Measurements from ENCODE around the gene MPC1L. TPM values are rescaled to one million over a fixed set of nuclear protein-coding genes. Genes with fewer than 3 reads are reported as not detected.

MPC1L gene
- total and polyA plus RNA-seq, 4 donors, result not detected

- peak; percentile 40 for DNase-seq (ENCODE audit: low spot score)
- WGBS, result 2% methylated on average over 33 of the region's 33 CpGs
- H3K27ac ChIP-seq (ENCODE audit: low read depth in 1 of 2, low read length in 2 of 2), result peak overlapping the region; percentile 74 to 79
- no peak for TF ChIP-seq REST (IDR thresholded peaks at IDR 0.05)
- TF ChIP-seq JUND (IDR thresholded peaks at IDR 0.05), result no peak
- TF ChIP-seq EGR1 (IDR thresholded peaks at IDR 0.05; ENCODE audit: low read depth in 2 of 2), result no peak
- TF ChIP-seq HNF4A (conservative IDR thresholded peaks at IDR 0.05), result no peak
- TF ChIP-seq TAF1 (conservative IDR thresholded peaks at IDR 0.05), result no peak
- H3K4me1 ChIP-seq (ENCODE audit: control insufficient read depth in 4 of 4, insufficient read depth in 4 of 4, low read length in 3 of 4), result peaks cover 3 to 43% (median 28%) of the 10 kb centered on the region in 4 donors
- H3K27me3 ChIP-seq (ENCODE audit: control insufficient read depth in 4 of 4, insufficient read depth in 4 of 4, low read length in 3 of 4), result no peaks in the 10 kb centered on the region
- no peaks in the 10 kb centered on the region for H3K9me3 ChIP-seq (ENCODE audit: control insufficient read depth in 4 of 4, low read length in 3 of 4)
- H3K36me3 ChIP-seq (ENCODE audit: control insufficient read depth in 4 of 4, insufficient read depth in 3 of 4, low read depth in 1 of 4, low read length in 3 of 4), result peaks cover 0 to 2% (median 0%) of the 10 kb centered on the region in 4 donors
- H3K9ac ChIP-seq (ENCODE audit: low read depth in 1 of 2, low read length in 2 of 2), result peak overlapping the region; percentile 57 to 63
- peak overlapping the region; percentile 61 to 86 (median 73) for H3K4me3 ChIP-seq (ENCODE audit: low read depth in 1 of 3, low read length in 3 of 3)
Observed at GRCh38 chrX:40646489-40647306, 23.5 kb downstream of the MPC1L start.

- DNase-seq (ENCODE audit: low spot score), result peak; percentile 94
- Histone ChIP-seq H3K9me3 (ENCODE audit: control insufficient read depth in 4 of 4, low read length in 3 of 4) (no peaks in the 10 kb centered on the region), H3K36me3 (ENCODE audit: control insufficient read depth in 4 of 4, insufficient read depth in 3 of 4, low read depth in 1 of 4, low read length in 3 of 4) (no peaks in the 10 kb centered on the region), H3K27ac (ENCODE audit: low read depth in 1 of 2, low read length in 2 of 2) (peak within 1 kb of the TSS; percentile 79 to 81), H3K4me3 (ENCODE audit: low read depth in 1 of 3, low read length in 3 of 3) (peak within 1 kb of the TSS; percentile 61 to 86 (median 73)), H3K4me1 (ENCODE audit: control insufficient read depth in 4 of 4, insufficient read depth in 4 of 4, low read length in 3 of 4) (peaks cover 0 to 41% (median 28%) of the 10 kb centered on the region in 4 donors), H3K27me3 (ENCODE audit: control insufficient read depth in 4 of 4, insufficient read depth in 4 of 4, low read length in 3 of 4) (no peaks in the 10 kb centered on the region), H3K9ac (ENCODE audit: low read depth in 1 of 2, low read length in 2 of 2) (peak within 1 kb of the TSS; percentile 57 to 63)
- peak in 1 of 2 donors; percentile 54 for TF ChIP-seq GABPA (IDR thresholded peaks at IDR 0.05 in 1 of 2, conservative IDR thresholded peaks at IDR 0.05 in 1 of 2)
- TF ChIP-seq RXRA (IDR thresholded peaks at IDR 0.05), result no peak
- 2% methylated on average over 66 of the region's 66 CpGs for WGBS
Observed at GRCh38 chrX:40647307-40648197, 24.3 kb downstream of the MPC1L start, which contains the start of gene CXorf38. Gene CXorf38, minus strand, starts transcription at chrX:40647561. Its CDS starts 41 bp downstream, at chrX:40647520.

- WGBS, result 0% methylated on average over 3 of the region's 3 CpGs
- Histone ChIP-seq H3K4me3 (ENCODE audit: low read depth in 1 of 3, low read length in 3 of 3) (no peak overlapping the region), H3K27me3 (ENCODE audit: control insufficient read depth in 4 of 4, insufficient read depth in 4 of 4, low read length in 3 of 4) (no peaks in the 10 kb centered on the region), H3K36me3 (ENCODE audit: control insufficient read depth in 4 of 4, insufficient read depth in 3 of 4, low read depth in 1 of 4, low read length in 3 of 4) (peaks cover 1 to 8% (median 5%) of the 10 kb centered on the region in 4 donors), H3K9me3 (ENCODE audit: control insufficient read depth in 4 of 4, low read length in 3 of 4) (no peaks in the 10 kb centered on the region), H3K9ac (ENCODE audit: low read depth in 1 of 2, low read length in 2 of 2) (no peak overlapping the region), H3K27ac (ENCODE audit: low read depth in 1 of 2, low read length in 2 of 2) (no peak overlapping the region), H3K4me1 (ENCODE audit: control insufficient read depth in 4 of 4, insufficient read depth in 4 of 4, low read length in 3 of 4) (peaks cover 0 to 17% (median 6%) of the 10 kb centered on the region in 4 donors)
- TF ChIP-seq CTCF (IDR thresholded peaks at IDR 0.05; ENCODE audit: low read depth, low read length, missing input control) (peak; percentile 70), YY1 (IDR thresholded peaks at IDR 0.05) (no peak), RAD21 (IDR thresholded peaks at IDR 0.05) (peak; percentile 88 to 96)
- DNase-seq (ENCODE audit: low spot score), result peak; percentile 76
Observed at GRCh38 chrX:40651620-40652223, 28.5 kb downstream of the MPC1L start.
